Measurements from ENCODE around the gene BIN1. TPM values are rescaled to one million over a fixed set of nuclear protein-coding genes. Genes with fewer than 3 reads are reported as not detected.

Gene BIN1
- total and polyA plus RNA-seq, 2 of the 4 experiments (the other 2 are of a cell fraction), result 18.1 to 25.7 TPM

DNA sequence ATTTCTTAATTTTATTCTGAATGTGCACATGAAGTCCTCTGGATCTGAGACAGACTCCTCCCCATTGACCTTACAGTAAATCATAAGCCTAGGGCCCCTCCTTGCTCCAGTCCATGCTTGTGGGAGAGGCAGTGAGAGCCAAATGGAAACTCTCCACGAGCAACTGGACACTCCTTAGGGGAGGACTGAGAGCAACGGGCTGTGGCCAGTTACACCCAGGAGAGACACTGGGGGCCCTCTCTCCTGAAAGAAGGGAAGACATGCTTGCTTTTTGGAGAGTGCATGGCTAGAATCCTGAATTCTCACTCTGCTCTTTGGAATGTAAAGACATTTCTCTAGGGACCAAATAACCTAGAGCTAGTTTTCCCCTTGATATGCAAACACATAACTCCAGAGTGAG is 49.0 kb upstream of the BIN1 start:
- Histone ChIP-seq H2BK20ac (ENCODE audit: low read depth, low read length) (no peak overlapping the region), H3K36me3 (ENCODE audit: control insufficient read depth, insufficient read depth, low read length) (no peaks in the 10 kb centered on the region), H3K18ac (ENCODE audit: low read depth, low read length) (no peak overlapping the region), H2BK15ac (ENCODE audit: low read depth, low read length) (no peak overlapping the region), H3K9me1 (ENCODE audit: insufficient read depth, low read length) (no peaks in the 10 kb centered on the region), H3K9me3 (ENCODE audit: control insufficient read depth, insufficient read depth, low read length) (peaks cover 5% of the 10 kb centered on the region), H3K9ac (ENCODE audit: low read depth, low read length) (no peak overlapping the region), H2AFZ (replicated peaks; ENCODE audit: low read length, poor library complexity) (peak overlapping the region; percentile 62), H3K23ac (ENCODE audit: low read depth, low read length) (no peak overlapping the region), H3K4me2 (ENCODE audit: low read depth, low read length) (no peak overlapping the region), H3K4me3 (ENCODE audit: insufficient read depth, low read depth, low read length) (no peak overlapping the region), H4K8ac (ENCODE audit: low read depth in 2 of 2, low read length in 2 of 2) (no peak overlapping the region), H3K27ac (ENCODE audit: insufficient read depth, low read length) (peak overlapping the region; percentile 5; the same call in 1 of the 2 replicates), H3K56ac (ENCODE audit: extremely low read depth, insufficient read depth, low read length) (no peak overlapping the region), H2BK120ac (ENCODE audit: low read depth, low read length) (no peak overlapping the region), H4K5ac (ENCODE audit: low read depth, low read length) (no peak overlapping the region), H2BK5ac (ENCODE audit: low read depth, low read length, poor library complexity, severe bottlenecking) (no peak overlapping the region), H2AK9ac (replicated peaks; ENCODE audit: low read depth, low read length, poor library complexity) (no peak overlapping the region), H3K79me1 (ENCODE audit: low read depth in 1 of 2, low read length in 2 of 2) (no peaks in the 10 kb centered on the region), H3K14ac (replicated peaks; ENCODE audit: low read depth, low read length) (0 out of 2 replicates have a peak overlapping the region, but pooled peaks have one; percentile 7), H3K4me1 (ENCODE audit: control insufficient read depth, insufficient read depth, low read length) (peaks cover 19% of the 10 kb centered on the region), H3K4ac (ENCODE audit: low read depth, low read length) (no peak overlapping the region), H2AK5ac (ENCODE audit: low read depth, low read length) (no peak overlapping the region; the same call in 1 of the 2 replicates), H4K20me1 (ENCODE audit: insufficient read depth, low read length) (no peaks in the 10 kb centered on the region), H3K27me3 (ENCODE audit: control insufficient read depth, insufficient read depth, low read length) (peaks cover 2% of the 10 kb centered on the region), H4K91ac (ENCODE audit: insufficient read depth, low read depth, low read length) (no peak overlapping the region)
- in situ Hi-C loops (cut with MboI; ENCODE audit: low sequenced_read_pairs), result no loop called here
- WGBS, 2 experiments (ENCODE audit: extremely low coverage in 2 of 2, insufficient read length in 1 of 2), result no CpG with 5 or more reads among the region's 2 CpGs
- intact Hi-C loops (cut with micrococcal nuclease), result no loop called here
- DNase-seq (peak; percentile 26), ATAC-seq (ENCODE audit: low read depth) (peak; percentile 66)
- dilution Hi-C loops (cut with HindIII; ENCODE audit: low sequenced_read_pairs, unreplicated experiment), result no loop called here
- TF ChIP-seq MAZ (IDR thresholded peaks at IDR 0.05; ENCODE audit: borderline replicate concordance, low read depth, low read length), result no peak
- no TSS peak for BruUV-seq (replicated peaks)
- ChIA-PET CTCF (no interaction called here), POLR2A (ENCODE audit: unreplicated experiment) (no interaction called here)

Data from IMR-90 (cell line).